ENCODE results near the gene HOMER3. TPM values are rescaled to one million over a fixed set of nuclear protein-coding genes. Genes with fewer than 3 reads are reported as not detected.

Gene HOMER3
- total and polyA plus RNA-seq, 9 of the 15 experiments (the other 6 are each of a cell fraction or from before 2014, with no cell fraction given), result 1.3 to 5.1 (median 3.7) TPM; not detected in 2

GRCh38 chr19:18899624-18900560 lies 41.1 kb downstream of the HOMER3 start:
- intact Hi-C loops (cut with micrococcal nuclease) (loop anchor here (5.0 kb wide), 1 partner anchor 237 kb away; the partner anchor contains the start of gene TMEM161A), in situ Hi-C loops (cut with MboI) (no loop called here)
- H3K27ac ChIP-seq (ENCODE audit: extremely low read depth, low read depth, low read length), result no peak overlapping the region
- H3K9me1 ChIP-seq (ENCODE audit: control insufficient read depth, insufficient read depth, low read length), result peaks cover 3% of the 10 kb centered on the region
- ATAC-seq (no peak), FAIRE-seq (no peak), DNase-seq (ENCODE audit: extremely low read depth in 1 of 4, low spot score in 3 of 4) (no peak)
- peaks cover 0 to 2% of the 10 kb centered on the region in 2 experiments; a peak in 1 of 5 replicates for H3K27me3 ChIP-seq (ENCODE audit: control insufficient read depth in 2 of 2, insufficient read depth in 2 of 2, low read length in 2 of 2)
- H3K36me3 ChIP-seq (ENCODE audit: control insufficient read depth, insufficient read depth, low read length), result peaks cover 43% of the 10 kb centered on the region; the same call in 2 of the 3 replicates
- ChIA-PET CTCF (ENCODE audit: low intra/inter-chr PET ratio) (no interaction called here), POLR2A (interaction anchor here (0.8 to 1.2 kb wide), 4 partner anchors 9 to 87 kb away, joined by 3 to 5 read pairs (median 4); no protein-coding TSS in a partner anchor)
- H3K79me2 ChIP-seq (ENCODE audit: control insufficient read depth, insufficient read depth, low read length), result no peaks in the 10 kb centered on the region
- H3K4me2 ChIP-seq (ENCODE audit: insufficient read depth, low read length), result no peak overlapping the region
- BruUV-seq (replicated peaks), result no TSS peak
- peaks cover 22% of the 10 kb centered on the region for H4K20me1 ChIP-seq (replicated peaks; ENCODE audit: control insufficient read depth, insufficient read depth, low read length)
- TF ChIP-seq SMARCA4 (IDR thresholded peaks at IDR 0.05) (no peak), POLR2G (IDR thresholded peaks at IDR 0.05; ENCODE audit: low read depth, low read length) (peak; percentile 48), MAZ (CRISPR knock-in tag; conservative IDR thresholded peaks at IDR 0.05 in 1 of 2, IDR thresholded peaks at IDR 0.05 in 1 of 2) (0 out of 4 replicates have a peak, but pooled peaks of 1 of the 2 experiments have one; percentile 17), PHF21A (IDR thresholded peaks at IDR 0.05; ENCODE audit: borderline replicate concordance, low read depth) (no peak), OTX1 (CRISPR knock-in tag; IDR thresholded peaks at IDR 0.05) (no peak)
- TF ChIP-seq, protein P1, sequence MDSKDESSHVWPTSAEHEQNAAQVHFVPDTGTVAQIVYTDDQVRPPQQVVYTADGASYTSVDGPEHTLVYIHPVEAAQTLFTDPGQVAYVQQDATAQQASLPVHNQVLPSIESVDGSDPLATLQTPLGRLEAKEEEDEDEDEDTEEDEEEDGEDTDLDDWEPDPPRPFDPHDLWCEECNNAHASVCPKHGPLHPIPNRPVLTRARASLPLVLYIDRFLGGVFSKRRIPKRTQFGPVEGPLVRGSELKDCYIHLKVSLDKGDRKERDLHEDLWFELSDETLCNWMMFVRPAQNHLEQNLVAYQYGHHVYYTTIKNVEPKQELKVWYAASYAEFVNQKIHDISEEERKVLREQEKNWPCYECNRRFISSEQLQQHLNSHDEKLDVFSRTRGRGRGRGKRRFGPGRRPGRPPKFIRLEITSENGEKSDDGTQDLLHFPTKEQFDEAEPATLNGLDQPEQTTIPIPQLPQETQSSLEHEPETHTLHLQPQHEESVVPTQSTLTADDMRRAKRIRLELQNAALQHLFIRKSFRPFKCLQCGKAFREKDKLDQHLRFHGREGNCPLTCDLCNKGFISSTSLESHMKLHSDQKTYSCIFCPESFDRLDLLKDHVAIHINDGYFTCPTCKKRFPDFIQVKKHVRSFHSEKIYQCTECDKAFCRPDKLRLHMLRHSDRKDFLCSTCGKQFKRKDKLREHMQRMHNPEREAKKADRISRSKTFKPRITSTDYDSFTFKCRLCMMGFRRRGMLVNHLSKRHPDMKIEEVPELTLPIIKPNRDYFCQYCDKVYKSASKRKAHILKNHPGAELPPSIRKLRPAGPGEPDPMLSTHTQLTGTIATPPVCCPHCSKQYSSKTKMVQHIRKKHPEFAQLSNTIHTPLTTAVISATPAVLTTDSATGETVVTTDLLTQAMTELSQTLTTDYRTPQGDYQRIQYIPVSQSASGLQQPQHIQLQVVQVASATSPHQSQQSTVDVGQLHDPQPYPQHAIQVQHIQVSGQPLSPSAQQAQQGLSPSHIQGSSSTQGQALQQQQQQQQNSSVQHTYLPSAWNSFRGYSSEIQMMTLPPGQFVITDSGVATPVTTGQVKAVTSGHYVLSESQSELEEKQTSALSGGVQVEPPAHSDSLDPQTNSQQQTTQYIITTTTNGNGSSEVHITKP (IDR thresholded peaks at IDR 0.05; ENCODE audit: partially characterized antibody), result no peak
- TF ChIP-seq, protein P2, sequence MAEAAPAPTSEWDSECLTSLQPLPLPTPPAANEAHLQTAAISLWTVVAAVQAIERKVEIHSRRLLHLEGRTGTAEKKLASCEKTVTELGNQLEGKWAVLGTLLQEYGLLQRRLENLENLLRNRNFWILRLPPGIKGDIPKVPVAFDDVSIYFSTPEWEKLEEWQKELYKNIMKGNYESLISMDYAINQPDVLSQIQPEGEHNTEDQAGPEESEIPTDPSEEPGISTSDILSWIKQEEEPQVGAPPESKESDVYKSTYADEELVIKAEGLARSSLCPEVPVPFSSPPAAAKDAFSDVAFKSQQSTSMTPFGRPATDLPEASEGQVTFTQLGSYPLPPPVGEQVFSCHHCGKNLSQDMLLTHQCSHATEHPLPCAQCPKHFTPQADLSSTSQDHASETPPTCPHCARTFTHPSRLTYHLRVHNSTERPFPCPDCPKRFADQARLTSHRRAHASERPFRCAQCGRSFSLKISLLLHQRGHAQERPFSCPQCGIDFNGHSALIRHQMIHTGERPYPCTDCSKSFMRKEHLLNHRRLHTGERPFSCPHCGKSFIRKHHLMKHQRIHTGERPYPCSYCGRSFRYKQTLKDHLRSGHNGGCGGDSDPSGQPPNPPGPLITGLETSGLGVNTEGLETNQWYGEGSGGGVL (CRISPR knock-in tag; IDR thresholded peaks at IDR 0.05), result no peak
- WGBS (ENCODE audit: insufficient coverage, low coverage, missing lambda C conversion rate), result 85% methylated on average over 13 of the region's 20 CpGs
- no peak overlapping the region for H2AFZ ChIP-seq (ENCODE audit: low read depth, low read length)
- H3K9ac ChIP-seq (ENCODE audit: insufficient read depth in 1 of 2, low read depth in 2 of 2, low read length in 2 of 2), result no peak overlapping the region
- no peak overlapping the region for H3K4me3 ChIP-seq
- H3K4me1 ChIP-seq (replicated peaks in 1 of 2; ENCODE audit: control insufficient read depth in 2 of 2, insufficient read depth in 2 of 2, low read length in 2 of 2), result peaks cover 12 to 60% of the 10 kb centered on the region in 2 experiments
- no peaks in the 10 kb centered on the region for H3K9me3 ChIP-seq (replicated peaks; ENCODE audit: control insufficient read depth, insufficient read depth, low read depth, low read length)
